Right lung (tissue), 5 donors: Measurements from ENCODE around the gene LRRC8A. TPM values are rescaled to one million over a fixed set of nuclear protein-coding genes. Genes with fewer than 3 reads are reported as not detected.
A peak's percentile ranks its signal among the peaks of the same experiment; 100 is the strongest.
"Not testable (repeated sequence)": the region's sequence is repeated elsewhere in the genome, so short reads cannot be mapped to it uniquely, and the experiment has no call there.

ENCODE experiments used
- DNase-seq, 2 donors: peaks; one replicate each; pipeline ENCODE4 v3.0.0-alpha.2; 2013
- polyA plus RNA-seq, 5 donors: library from polyadenylated mRNA; unstranded; fragments of 120-200 nt; gene quantifications; one replicate each; pipeline versions ENCODE4 v1.2.1 to v1.2.3, GENCODE V29; 2013; ENCODE audit warnings: inconsistent platforms in 1 of 5, low replicate concordance in 1 of 5; ENCODE audit not compliant: insufficient read length in 5 of 5, insufficient read depth in 1 of 5

Gene LRRC8A
- polyA plus RNA-seq, 5 donors, result 23.2 to 30.0 (median 26.5) TPM

DNA sequence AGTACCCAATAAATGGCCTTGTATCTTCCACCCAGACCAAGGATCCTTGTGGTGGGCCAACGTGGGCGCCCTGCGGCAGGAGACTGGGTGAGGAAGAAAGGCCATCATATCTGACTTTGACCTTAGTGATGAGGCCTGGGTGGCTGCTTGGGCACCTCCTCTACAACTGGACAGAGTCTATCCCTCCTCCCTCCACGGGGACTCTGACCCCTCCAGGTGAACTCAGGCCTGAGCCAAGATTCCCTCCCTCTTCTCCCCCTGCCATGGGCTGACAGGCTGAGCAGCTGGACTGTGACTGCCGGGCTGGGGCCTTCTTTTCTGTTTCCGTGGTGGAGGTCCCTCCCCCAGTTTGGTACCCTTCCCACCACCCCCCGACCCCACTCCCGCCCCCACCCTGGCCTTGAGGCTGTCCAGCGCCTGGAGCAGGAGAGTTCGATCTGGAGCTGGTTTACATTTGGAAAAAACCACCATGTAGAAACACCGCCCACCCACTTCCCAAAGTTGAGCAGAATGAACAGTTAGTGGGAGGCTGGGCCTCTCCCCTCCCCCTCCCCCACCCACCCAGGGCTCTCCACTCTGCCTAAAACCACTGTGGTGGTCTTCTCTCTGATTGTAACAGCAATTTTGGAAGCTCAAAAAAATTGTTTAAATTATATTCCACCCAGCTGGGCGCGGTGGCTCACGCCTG lies 37.6 kb downstream of the LRRC8A start:
- DNase-seq, result no peak

DNA sequence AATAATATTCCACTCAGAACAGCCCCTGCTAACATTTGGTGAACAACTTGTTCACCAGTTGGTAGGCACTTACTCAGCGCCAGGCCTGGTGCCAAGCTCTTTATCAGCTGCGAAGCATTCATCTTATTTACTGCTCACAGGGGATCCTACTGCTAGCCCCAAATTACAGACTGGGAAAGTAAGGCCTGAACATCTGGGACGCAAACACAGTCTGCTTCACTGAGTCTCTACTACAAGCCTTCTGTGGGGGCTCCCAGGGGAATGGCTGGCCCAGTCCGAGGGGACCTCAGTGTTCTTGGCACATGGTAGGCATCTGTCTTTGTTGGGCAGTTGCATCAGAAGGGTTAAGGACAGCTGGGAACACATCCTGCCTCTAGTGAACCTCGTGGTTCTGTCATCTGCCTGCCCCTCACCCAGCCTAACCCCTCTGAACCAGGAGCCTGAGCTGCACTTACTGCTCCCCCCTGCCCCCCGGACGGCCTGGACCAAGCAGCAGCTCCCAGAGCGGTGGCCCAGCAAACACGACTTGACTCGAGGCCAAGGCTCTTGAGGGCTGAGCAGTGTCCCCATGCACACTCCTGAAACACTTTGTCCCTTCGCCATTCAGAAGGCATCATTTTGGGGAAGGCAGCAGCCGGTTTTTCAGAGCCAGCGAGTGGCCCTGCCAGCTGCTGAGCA lies 38.6 kb downstream of the LRRC8A start, which contains the start of gene PHYHD1:
PHYHD1 (plus strand) TSS at position 602 of the 678 bp plus-strand sequence. CDS start 1,342 bp downstream, outside the sequence.
- no peak for DNase-seq

DNA sequence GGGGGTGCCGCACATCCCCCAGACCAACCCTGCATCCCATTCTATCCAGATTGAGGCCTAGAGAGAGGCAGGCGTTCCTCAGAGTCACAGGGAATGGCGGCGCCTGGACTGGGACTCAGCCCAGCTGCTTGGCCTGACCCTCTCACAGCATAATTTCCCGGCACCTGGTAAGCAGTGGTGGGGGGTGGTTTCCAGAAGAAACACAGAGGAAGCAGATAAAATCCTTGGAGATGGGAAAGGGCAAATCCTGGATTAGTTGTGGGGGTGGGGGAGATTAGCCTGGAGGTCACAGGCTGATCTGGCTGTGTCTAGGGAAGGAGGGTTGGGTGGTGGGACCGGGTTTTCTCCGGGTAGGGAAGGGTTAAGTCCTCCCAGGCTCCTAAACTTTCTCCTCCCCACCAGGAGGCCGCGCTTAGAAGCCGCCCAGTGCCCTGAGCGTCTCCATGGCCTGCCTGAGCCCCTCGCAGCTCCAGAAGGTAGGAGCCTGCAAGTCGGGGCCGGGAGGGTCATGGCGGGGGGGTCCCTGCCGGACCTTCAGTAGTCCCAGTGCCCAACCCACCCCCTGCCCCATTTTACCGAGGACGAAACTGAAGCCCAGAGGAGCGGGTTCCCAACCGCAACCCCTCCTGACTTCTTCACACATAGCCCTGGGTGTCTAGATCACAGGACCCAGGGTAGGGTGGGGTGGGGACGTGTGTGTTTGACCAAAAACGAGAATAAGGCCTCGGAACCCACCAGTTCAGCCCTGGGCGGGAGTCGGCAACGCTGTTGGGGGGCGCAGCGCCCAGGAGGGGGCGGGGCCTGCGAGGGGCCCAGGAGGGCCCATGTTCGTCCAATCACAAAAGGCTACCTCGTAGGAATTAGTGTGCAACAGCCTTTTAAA lies 40.2 kb downstream of the LRRC8A start:
- peak; percentile 69 to 71 for DNase-seq

DNA sequence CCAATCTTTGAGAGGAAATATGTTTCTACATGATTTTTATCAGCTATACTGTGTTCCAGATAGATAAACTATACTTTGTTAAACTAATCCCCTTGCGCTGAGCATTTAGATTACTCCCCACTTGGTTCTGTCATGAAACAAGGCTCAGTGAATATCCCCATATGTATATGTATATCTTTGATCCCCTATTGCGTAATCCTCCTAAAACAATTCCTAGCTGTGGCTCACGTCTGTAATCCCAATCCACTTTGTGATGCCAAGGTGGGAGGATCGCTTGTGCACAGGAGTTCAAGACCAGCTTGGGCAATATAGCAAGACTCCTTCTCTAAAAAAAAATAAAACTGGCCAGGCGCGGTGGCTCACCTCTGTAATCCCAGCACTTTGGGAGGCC lies 41.6 kb downstream of the LRRC8A start:
- DNase-seq, result no peak

DNA sequence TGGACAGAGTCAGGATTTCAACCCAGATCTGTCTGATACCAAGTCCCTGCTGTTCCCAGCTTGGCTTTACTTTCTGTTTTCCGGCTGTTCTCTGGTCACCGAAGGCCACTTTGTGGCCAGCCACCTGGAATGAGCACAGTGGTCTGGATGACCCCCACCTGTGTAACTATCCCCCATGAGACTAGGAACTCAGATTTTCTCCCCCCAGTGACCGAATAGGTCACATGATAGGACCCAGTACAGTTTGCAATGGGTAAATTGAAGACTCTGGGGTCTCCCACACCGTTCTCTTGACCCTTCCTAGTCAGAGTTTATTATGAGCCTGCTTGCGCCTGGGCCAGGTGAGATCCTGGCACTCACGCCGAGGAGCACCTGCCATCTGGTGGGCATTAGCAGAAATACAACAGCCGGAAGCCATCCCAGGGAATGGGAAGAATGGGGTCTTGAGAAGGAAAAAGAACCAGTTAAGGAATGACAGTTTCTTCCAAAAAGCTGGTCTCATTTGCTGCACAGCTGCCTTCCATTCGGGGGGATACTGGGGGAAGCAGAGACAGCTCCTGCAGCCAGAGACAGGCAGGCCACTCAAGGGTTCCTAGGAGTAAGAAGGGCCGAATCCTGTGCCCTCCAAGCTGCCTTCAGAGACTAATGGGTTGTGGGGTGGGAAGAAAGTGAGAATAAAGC lies 45.9 kb downstream of the LRRC8A start:
- DNase-seq, result no peak

DNA sequence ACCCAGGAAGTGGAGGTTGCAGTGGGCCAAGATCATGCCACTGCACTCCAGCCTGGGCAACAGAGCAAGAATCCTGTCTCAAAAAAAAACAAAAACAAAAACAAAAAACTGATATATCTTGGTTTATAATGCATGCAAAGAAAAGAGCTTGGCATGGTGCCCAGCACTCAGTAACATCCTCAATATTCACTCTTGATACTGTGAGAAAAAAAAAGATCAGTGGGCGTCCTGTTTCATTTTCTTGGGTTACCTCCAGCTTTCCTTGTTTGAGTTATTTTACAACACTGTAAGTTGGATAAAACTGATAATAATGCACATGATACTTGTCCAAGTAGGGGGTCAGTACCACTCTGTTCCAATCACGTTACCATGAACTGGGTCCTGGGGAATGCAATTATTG lies 46.7 kb downstream of the LRRC8A start:
- DNase-seq, result no peak

DNA sequence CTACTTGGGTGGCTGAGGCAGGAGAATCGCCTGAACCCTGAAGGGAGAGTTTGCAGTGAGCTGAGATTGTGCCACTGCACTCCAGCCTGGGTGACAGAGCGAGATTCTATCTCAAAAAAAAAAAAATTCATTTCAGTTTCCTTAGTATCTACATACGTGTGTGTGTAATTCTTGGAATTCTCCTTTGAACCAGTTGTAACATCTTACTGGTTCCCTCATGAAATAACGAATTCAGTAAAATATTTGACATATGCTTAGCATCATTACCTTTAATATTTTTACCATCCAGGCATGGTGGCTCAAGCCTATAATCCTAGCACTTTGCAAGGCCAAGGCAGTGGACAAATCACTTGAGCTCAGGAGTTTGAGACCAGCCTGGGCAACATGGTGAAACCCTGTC lies 47.6 kb downstream of the LRRC8A start:
- no peak for DNase-seq

DNA sequence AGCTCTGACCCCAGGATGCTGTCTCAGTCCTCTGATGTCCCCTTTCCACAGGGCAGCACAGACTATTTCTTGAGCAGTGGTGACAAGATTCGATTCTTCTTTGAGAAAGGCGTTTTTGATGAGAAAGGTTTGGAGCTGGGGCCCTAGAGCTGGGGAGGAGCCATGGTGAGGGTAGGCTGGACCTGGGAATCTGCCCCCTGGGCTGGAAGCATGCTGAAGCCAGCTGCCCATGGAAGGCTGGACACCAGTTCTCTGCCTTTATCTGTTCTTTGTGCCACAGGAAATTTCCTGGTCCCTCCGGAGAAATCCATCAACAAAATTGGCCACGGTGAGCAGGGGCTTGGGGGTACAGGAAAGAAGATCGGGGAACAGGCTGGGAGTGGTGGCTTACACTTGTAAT lies 51.8 kb downstream of the LRRC8A start:
- no peak for DNase-seq

DNA sequence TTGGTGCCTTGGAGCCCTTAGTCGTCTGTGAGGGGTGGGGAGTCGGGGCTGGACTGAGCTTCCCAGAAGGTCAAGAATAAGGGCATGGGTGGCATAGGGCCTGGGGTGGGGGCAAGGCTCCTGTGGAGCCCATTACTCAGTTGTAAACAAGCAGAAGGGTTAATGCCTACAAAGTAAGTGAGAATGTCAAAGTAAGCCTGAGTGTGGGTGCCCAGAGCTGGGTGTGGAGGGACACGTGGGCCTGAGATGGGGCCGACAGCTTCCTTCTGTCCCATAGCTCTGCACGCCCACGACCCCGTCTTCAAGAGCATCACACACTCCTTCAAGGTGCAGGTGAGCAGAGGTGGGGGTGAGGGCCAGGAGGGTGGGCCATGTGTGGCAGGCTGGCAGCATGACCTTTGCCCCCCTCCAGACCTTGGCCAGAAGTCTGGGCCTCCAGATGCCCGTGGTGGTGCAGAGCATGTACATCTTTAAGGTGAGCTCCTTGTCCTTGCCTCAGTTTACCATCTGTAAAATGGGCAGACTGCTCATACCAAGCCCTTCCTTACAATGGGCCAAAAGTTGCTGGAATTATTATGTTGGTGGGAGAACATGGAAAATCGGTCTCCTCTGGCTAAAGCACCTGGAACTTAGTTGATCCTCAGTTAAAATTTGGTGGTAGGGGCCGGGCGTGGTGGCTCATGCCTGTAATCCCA lies 54.4 kb downstream of the LRRC8A start:
- no peak for DNase-seq

DNA sequence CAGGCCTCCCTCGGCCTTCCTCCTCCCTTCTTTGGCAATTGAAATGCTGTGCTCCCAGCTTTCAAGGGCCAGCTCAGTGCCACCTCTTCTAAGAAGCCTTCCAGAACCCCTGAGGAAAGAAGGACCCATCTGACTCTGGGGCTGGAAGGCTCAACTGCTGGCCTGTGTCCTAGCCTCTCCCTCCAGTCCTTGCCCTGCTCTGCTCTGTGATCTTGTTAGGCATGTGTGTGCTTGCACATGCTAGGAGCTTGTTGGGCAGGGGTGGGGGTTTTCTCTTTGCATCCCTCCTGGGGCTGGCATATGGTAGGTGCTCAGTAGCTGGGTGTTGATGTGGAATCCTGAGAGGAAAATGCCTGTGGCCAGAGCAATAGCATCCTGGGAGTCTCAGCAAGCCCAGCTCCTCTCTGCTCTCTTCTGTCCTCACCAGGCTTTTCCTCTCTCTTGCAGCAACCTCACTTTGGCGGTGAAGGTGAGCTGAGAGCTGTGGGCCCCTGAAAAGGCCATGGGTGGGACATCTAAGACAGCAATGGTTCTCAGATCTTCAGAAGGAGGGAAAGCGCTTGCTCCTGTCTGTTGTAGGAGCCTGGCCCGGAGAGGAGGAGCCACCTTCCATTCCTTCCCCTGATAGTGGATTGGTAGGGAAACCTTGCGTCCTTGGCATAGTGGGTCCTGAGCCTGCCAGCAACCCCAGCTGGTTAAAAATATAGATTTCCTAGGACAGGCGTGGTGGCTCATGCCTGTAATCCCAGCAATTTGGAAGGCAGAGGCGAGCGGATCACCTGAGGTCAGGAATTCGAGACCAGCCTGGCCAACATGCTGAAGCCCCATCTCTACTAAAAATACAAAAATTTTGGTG lies 55.6 kb downstream of the LRRC8A start:
- DNase-seq, result no peak

DNA sequence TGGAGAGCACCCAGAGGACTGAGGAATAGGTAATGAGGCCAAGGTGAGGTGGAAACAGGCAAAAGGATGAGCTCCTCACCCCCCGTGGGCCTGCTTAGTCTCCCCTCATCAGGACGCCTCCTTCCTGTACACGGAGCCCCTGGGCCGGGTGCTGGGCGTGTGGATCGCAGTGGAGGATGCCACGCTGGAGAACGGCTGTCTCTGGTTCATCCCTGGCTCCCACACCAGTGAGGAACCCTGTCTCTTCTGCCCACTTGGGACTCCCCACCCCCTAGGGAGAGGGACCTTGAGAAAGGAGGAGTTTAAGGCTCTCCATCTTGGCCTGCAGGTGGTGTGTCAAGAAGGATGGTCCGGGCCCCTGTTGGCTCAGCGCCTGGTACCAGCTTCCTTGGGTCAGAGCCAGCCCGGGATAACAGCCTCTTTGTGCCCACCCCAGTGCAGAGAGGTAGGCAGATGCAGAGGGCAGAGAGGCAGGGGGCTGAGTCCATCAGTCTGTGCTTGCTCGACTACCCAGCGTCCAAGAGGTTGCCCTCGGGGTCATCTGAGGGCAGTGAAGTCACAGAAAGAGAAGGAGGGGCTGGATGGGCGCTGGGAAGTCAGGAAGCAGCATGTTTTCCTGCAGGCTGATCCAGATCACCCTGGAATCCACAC lies 58.5 kb downstream of the LRRC8A start:
- no peak for DNase-seq

DNA sequence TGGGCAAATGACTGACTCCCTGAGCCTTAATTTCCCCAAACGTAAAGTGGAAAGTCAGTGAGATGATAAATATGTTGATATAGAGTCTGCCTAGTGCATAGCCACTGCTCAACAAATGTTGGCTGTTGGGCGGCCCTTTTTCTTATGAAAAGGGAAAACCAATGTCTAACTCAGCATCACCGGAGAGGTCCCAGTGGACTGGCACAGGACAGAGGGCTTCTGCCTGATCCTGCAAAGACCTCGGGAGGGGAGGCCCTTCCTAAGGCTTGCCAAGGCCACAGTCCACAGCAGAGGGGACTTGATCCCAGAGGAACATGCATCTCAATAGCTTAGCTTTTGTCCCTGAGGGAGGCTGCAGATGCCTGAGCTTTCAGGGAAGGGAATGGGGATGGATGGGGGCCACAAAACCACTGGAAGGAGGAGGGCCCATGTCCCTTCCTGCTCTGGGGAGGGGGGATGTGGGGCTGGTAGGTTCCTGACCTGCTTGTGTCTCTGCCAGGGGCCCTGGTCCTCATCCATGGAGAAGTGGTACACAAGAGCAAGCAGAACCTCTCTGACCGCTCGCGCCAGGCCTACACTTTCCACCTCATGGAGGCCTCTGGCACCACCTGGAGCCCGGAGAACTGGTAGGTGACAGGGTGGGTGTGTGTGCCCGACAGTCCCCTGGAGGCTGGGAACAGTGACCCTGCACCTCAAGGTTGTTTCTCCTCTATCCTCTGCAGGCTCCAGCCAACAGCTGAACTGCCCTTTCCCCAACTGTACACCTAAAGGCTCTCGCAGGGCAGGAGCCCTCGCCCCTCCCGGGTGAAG lies 59.2 kb downstream of the LRRC8A start:
- DNase-seq, result no peak

DNA sequence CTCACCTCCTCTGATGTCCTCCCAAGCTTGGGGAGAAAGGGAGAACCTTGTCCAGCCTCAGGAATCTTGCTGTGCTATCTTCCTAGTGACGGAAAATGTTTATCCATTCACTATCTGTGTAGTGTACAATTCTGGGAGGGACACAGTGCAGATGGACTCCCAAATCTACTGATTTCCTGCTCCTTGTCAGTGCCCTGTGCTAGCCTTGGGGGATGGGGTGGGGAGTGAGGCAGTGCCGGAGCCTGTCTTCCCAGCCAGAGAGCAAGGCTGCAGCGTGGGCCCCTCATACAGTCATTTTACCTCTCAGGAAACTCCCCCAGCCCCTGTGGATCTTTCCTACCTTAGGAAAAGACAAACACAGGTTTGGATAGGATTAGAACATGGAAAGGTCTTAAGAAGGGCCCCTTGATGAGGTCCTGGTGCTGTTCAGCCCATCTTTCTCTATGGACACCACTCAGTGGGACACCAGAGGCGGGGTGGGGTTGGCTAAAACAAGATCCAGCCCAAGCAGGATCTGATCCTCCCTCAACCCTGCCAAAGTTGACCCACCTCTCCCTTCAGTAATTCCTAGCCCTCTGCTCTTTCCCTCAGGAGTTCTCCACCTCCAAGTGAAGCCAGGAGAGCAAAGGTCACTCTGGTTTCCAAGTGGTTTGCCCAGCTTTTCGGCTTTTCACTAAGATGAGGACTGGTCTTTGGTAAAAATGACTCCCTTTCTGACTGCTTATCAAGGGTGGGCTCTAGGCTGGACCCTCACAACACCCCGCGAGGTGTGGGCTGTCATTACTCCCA lies 62.1 kb downstream of the LRRC8A start:
- DNase-seq, result no peak

DNA sequence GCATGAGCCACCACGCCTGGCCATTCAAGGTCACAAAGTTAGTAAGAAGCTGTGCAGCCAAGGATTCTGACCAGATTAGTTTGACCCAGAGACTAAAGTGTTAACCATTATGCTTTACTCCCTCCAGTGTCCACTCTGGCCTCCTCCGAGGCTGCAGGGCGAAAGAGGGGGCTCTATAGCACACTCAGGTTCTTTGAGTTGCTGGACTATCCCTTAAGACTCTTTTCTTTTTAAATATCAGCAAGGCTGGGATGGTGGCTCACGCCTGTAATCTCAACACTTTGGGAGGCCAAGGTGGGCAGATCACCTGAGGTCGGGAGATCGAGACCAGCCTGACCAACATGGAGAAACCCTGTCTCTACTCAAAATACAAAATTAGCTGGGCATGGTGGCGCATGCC lies 63.0 kb downstream of the LRRC8A start:
- not testable (repeated sequence) for DNase-seq

DNA sequence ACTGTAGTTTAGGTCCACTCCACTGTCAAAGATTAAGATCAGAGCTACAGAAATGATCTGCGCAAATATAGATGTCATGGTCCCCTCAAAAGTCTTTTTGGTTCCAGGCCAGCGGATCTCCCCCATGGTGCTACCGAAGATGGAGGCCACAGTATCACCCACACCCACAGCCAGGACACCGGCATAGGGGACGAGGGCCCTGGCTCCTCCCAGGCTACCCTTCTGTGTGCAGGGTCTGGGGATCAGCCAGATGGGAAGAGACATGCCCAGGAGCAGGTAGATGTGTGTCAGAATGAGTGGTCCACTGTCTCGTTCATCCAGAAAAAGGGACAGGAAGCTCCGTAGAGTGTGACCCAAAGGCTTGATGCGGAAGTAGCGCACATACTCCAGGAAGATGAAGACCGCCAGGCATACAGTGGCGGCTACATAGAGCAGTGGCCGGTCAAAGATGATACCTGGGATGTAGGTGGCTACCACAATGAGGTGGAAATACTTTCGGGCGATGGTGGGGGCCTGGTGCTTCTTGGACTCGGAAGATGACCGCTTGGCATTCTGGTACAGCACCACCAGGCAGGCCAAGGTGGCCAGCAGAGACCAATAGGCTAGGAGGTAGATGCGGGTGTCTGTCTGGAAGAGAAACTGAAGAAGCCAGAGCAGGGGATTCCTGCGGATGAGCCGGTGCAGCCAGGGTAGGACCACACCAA lies 64.0 kb downstream of the LRRC8A start:
- no peak for DNase-seq

DNA sequence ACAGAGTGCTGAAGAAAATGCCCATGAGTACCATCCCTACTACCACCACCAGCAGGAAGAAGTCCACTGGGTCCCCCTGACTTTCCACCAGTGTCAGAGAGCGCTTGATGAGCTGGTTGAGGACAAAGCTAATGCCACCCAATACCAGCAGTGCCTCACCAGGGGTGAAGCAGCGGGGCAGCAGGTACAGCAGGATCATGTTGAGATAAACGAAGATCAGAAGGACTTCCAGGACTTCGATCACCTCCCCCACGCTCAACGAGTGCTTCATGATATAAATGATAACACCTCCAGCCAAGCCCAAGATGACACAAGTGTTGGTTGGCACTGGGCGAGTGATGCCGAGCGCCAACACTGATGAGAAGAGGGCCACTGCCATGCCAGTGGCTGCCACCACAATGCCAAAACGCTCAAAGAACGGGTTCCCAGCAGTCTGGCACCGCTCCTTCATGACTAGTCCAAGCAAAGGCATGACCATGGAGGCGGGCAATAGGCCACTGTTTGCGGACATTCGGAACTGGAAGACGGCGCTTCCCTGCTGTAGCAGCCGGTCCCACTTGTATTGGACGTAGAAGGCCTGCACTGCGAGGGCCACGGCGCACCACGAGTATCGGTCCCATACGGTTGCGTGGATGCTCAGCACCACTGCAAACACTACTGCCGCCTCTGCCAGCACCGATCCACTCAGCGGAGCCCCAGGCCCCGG lies 64.8 kb downstream of the LRRC8A start:
- DNase-seq, result no peak

DNA sequence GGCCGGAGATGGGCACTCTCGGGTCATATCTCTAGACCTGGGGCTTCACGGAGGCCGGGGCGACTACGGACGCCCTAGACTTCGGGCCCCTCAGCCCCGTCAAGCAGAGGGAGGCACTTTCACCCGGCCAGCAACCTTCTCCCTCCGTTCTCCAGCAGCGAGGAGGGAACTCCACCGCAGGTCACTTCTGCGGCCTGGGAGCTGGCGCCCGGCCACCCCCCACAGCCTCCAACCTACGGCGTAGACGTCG lies 65.3 kb downstream of the LRRC8A start:
- no peak for DNase-seq
